Measurements from ENCODE around the gene TNNT2.

TNNT2 gene

GRCh38 chr1:201401700-201402099 is 24.2 kb upstream of the TNNT2 start:
- DNase-seq (ENCODE audit: low read depth): no peak

- no peak for DNase-seq (ENCODE audit: low read depth)
Measured at GRCh38 chr1:201400852-201401230, 23.4 kb upstream of the TNNT2 start.

GRCh38 chr1:201400212-201400851 is 22.9 kb upstream of the TNNT2 start:
- DNase-seq (ENCODE audit: low read depth): no peak

GRCh38 chr1:201399352-201400126 is 22.1 kb upstream of the TNNT2 start:
- no peak for DNase-seq (ENCODE audit: low read depth)

GRCh38 chr1:201399018-201399351 is 21.5 kb upstream of the TNNT2 start, which contains the start of gene LAD1:
Gene LAD1, minus strand, starts transcription at chr1:201399324. Its CDS starts 18 bp downstream, at chr1:201399306.
- no peak for DNase-seq (ENCODE audit: low read depth)

GRCh38 chr1:201397675-201398074 is 20.2 kb upstream of the TNNT2 start:
- DNase-seq (ENCODE audit: low read depth): no peak

- DNase-seq (ENCODE audit: low read depth): no peak
Measured at GRCh38 chr1:201396861-201397464, 19.5 kb upstream of the TNNT2 start.

GRCh38 chr1:201395936-201396335 is 18.5 kb upstream of the TNNT2 start:
- DNase-seq (ENCODE audit: low read depth): no peak

GRCh38 chr1:201394591-201394990 is 17.1 kb upstream of the TNNT2 start:
- no peak for DNase-seq (ENCODE audit: low read depth)

- DNase-seq (ENCODE audit: low read depth): no peak
Measured at GRCh38 chr1:201393076-201393475, 15.6 kb upstream of the TNNT2 start.

- no peak for DNase-seq (ENCODE audit: low read depth)
Measured at GRCh38 chr1:201391651-201392511, 14.4 kb upstream of the TNNT2 start.

- DNase-seq (ENCODE audit: low read depth): no peak
Measured at GRCh38 chr1:201391225-201391624, 13.7 kb upstream of the TNNT2 start.

- no peak for DNase-seq (ENCODE audit: low read depth)
Measured at GRCh38 chr1:201389051-201389450, 11.6 kb upstream of the TNNT2 start.

GRCh38 chr1:201386208-201386607 is 8.7 kb upstream of the TNNT2 start:
- DNase-seq (ENCODE audit: low read depth): no peak

GRCh38 chr1:201385299-201385891 is 7.9 kb upstream of the TNNT2 start:
- no peak for DNase-seq (ENCODE audit: low read depth)

- DNase-seq (ENCODE audit: low read depth): no peak
Measured at GRCh38 chr1:201384406-201384782, 6.9 kb upstream of the TNNT2 start.

GRCh38 chr1:201383647-201384405 is 6.3 kb upstream of the TNNT2 start:
- DNase-seq (ENCODE audit: low read depth): no peak

GRCh38 chr1:201381130-201381529 is 3.6 kb upstream of the TNNT2 start:
- no peak for DNase-seq (ENCODE audit: low read depth)

- no peak for DNase-seq (ENCODE audit: low read depth)
Measured at GRCh38 chr1:201379733-201380242, 2.3 kb upstream of the TNNT2 start.

GRCh38 chr1:201378804-201379203 is 1.3 kb upstream of the TNNT2 start:
- no peak for DNase-seq (ENCODE audit: low read depth)

All from stimulated activated CD8-positive, alpha-beta memory T cell treated with anti-CD3 and anti-CD28 coated beads, Interleukin-7, amount 100 ng/mL, for 24 hours (primary cell).